CD4-positive, alpha-beta T cell (primary cell): ENCODE data around the gene ATL2. TPM values are rescaled to one million over a fixed set of nuclear protein-coding genes. Genes with fewer than 3 reads are reported as not detected.
"Not testable (repeated sequence)": the region's sequence is repeated elsewhere in the genome, so short reads cannot be mapped to it uniquely, and the experiment has no call there.

Experiments
- ATAC-seq: fragments of 200-7000 bp; cut with Tn5 transposase; one replicate; pipeline ENCODE4 v1.10.0; 2022; ENCODE audit warnings: mild to moderate bottlenecking; ENCODE audit not compliant: poor library complexity
- CTCF ChIA-PET: fragments of 350-600 bp; sonication (Branson Sonifier 250); formaldehyde crosslinking; loops from one replicate; lab custom pipeline; 2021; ENCODE audit warnings: antibody characterized with exemption, inconsistent platforms; lab: Charles Lee
- POLR2A ChIA-PET: fragments of 350-600 bp; sonication (Branson Sonifier 250); formaldehyde crosslinking; loops from one replicate; lab custom pipeline; 2021; ENCODE audit warnings: antibody characterized with exemption, inconsistent platforms; lab: Charles Lee
- DNase-seq, 14 experiments: peaks; one replicate each; pipeline ENCODE4 v3.0.0-alpha.2; 2013 to 2020; ENCODE audit warnings: mixed read lengths in 2 of 14
- H3K27ac ChIP-seq, 2 donors: one replicate each; pipeline versions ENCODE4 v1.5.1 to v1.7.0; 2013; ENCODE audit warnings: low read length in 2 of 2, low read depth in 1 of 2, mild to moderate bottlenecking in 1 of 2
- H3K27me3 ChIP-seq, 2 experiments: 1 replicate in 1 of 2; 2 replicates in 1 of 2; pipeline versions ENCODE4 v1.6.1 to v1.7.0; 2013; ENCODE audit warnings: low read length in 2 of 2, control low read depth in 1 of 2, mild to moderate bottlenecking in 1 of 2, moderate library complexity in 1 of 2; ENCODE audit not compliant: insufficient read depth in 2 of 2, control insufficient read depth in 1 of 2
- H3K36me3 ChIP-seq: one replicate; pipeline ENCODE4 v1.6.1; 2013; ENCODE audit warnings: low read length, control low read depth; ENCODE audit not compliant: insufficient read depth
- H3K4me1 ChIP-seq: one replicate; pipeline ENCODE4 v1.6.1; 2013; ENCODE audit warnings: low read length, control low read depth; ENCODE audit not compliant: insufficient read depth
- H3K4me3 ChIP-seq: one replicate; pipeline ENCODE4 v1.5.1; 2013; ENCODE audit warnings: mild to moderate bottlenecking, low read length, moderate library complexity
- H3K9me3 ChIP-seq, 2 experiments: 1 replicate in 1 of 2; 2 replicates in 1 of 2; pipeline versions ENCODE4 v1.6.1 to v1.7.0; 2013; ENCODE audit warnings: low read length in 2 of 2, mild to moderate bottlenecking in 2 of 2, control low read depth in 1 of 2, moderate library complexity in 1 of 2; ENCODE audit not compliant: control insufficient read depth in 1 of 2, insufficient read depth in 1 of 2
- H3K27ac Mint-ChIP-seq: one replicate; pipeline ENCODE4 v1.8.0; 2020; ENCODE audit warnings: mixed read lengths
- H3K27me3 Mint-ChIP-seq: one replicate; pipeline ENCODE4 v1.8.0; 2021; ENCODE audit warnings: mixed read lengths
- H3K36me3 Mint-ChIP-seq: one replicate; pipeline ENCODE4 v1.8.0; 2021; ENCODE audit warnings: low read depth, mixed read lengths
- H3K4me1 Mint-ChIP-seq: one replicate; pipeline ENCODE4 v1.8.0; 2021; ENCODE audit warnings: low read depth, mixed read lengths
- H3K4me3 Mint-ChIP-seq: one replicate; pipeline ENCODE4 v1.8.0; 2020; ENCODE audit warnings: mild to moderate bottlenecking, mixed read lengths
- H3K9me3 Mint-ChIP-seq: one replicate; pipeline ENCODE4 v1.8.0; 2020; ENCODE audit warnings: mixed read lengths
- intact Hi-C, 2 experiments: fragments of 100-400 bp; cut with DNase I in 1 of 2; cut with micrococcal nuclease in 1 of 2; formaldehyde crosslinking; loops; one replicate each; pipeline versions ENCODE4 v1.15.1 to v1.9.0; 2023 to 2025; cut with DNase I, micrococcal nuclease
- total RNA-seq, 174 experiments: library from RNA in 2 of 174; stranded (reverse) in 2 of 174; gene quantifications; one replicate each; pipeline ENCODE4 v1.2.3 and lab custom pipeline; 2021 to 2026
- TF ChIP-seq, protein P1 (sequence below): fragments of 200-600 bp; IDR thresholded peaks from one replicate; pipeline ENCODE4 v1.8.0; 2022; ENCODE audit warnings: antibody characterized with exemption, mild to moderate bottlenecking

Gene ATL2
- total RNA-seq, 2 experiments from 2014 or later, result 85.5 to 91.7 TPM

- no peaks in the 10 kb centered on the region for H3K9me3 ChIP-seq
- ChIA-PET POLR2A (no interaction called here), CTCF (interaction anchor here (0.7 kb wide), 1 partner anchor 14 kb away, joined by 6 read pairs; no protein-coding TSS in a partner anchor)
- H3K9me3 Mint-ChIP-seq, result no peaks in the 10 kb centered on the region
- TF ChIP-seq, protein P1, sequence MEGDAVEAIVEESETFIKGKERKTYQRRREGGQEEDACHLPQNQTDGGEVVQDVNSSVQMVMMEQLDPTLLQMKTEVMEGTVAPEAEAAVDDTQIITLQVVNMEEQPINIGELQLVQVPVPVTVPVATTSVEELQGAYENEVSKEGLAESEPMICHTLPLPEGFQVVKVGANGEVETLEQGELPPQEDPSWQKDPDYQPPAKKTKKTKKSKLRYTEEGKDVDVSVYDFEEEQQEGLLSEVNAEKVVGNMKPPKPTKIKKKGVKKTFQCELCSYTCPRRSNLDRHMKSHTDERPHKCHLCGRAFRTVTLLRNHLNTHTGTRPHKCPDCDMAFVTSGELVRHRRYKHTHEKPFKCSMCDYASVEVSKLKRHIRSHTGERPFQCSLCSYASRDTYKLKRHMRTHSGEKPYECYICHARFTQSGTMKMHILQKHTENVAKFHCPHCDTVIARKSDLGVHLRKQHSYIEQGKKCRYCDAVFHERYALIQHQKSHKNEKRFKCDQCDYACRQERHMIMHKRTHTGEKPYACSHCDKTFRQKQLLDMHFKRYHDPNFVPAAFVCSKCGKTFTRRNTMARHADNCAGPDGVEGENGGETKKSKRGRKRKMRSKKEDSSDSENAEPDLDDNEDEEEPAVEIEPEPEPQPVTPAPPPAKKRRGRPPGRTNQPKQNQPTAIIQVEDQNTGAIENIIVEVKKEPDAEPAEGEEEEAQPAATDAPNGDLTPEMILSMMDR, result no peak
- peaks cover 61% of the 10 kb centered on the region for H3K36me3 Mint-ChIP-seq
- peaks cover 35% of the 10 kb centered on the region for H3K4me1 Mint-ChIP-seq
- no peak overlapping the region for H3K4me3 ChIP-seq
- H3K36me3 ChIP-seq, result peaks cover 5% of the 10 kb centered on the region
- no peaks in the 10 kb centered on the region for H3K27me3 Mint-ChIP-seq
- no peaks in the 10 kb centered on the region for H3K27me3 ChIP-seq
- no peak overlapping the region for H3K4me3 Mint-ChIP-seq
- DNase-seq, result no peak
- intact Hi-C loops, result no loop called here
- no peaks in the 10 kb centered on the region for H3K4me1 ChIP-seq
- ATAC-seq, result no peak
- H3K27ac Mint-ChIP-seq, result no peak overlapping the region
- H3K27ac ChIP-seq, result no peak overlapping the region
Observed at GRCh38 chr2:38322224-38322914, 54.7 kb downstream of the ATL2 start.

DNA sequence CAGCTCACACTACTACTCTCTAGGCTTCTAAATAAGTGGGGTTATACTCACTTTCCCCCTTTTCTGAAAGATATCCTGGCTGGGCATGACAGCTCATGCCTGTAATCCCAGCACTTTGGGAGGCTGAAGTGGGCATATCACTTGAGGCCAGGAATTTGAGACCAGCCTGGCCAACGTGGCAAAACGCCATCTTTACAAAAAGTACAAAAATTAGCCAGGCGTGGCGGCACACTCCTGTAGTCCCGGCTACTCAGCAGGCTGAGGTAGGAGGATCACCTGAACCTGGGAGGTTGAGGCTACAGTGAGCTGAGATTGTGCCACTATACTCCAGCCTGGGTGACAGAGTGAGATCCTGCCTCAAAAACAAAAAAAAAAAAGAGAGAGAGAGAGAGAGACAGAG, 57.8 kb downstream of the ATL2 start:
- H3K36me3 Mint-ChIP-seq, result peaks cover 69% of the 10 kb centered on the region
- H3K4me1 ChIP-seq, H3K27ac Mint-ChIP-seq, H3K27me3 Mint-ChIP-seq, DNase-seq, H3K4me3 ChIP-seq, H3K9me3 Mint-ChIP-seq, H3K27me3 ChIP-seq, H3K9me3 ChIP-seq, POLR2A ChIA-PET, H3K4me1 Mint-ChIP-seq, ATAC-seq, H3K27ac ChIP-seq, H3K4me3 Mint-ChIP-seq: not testable (repeated sequence)
- peaks cover 13% of the 10 kb centered on the region for H3K36me3 ChIP-seq
- intact Hi-C loops, result loop anchor here (5.0 to 10.0 kb wide), 2 partner anchors 58 to 416 kb away; partner anchors contain the start of gene ATL2 (in 2 of the 2)
- CTCF ChIA-PET, result interaction anchor here (0.8 to 6.4 kb wide), 2 partner anchors 19 to 190 kb away, joined by 3 to 91 read pairs; no protein-coding TSS in a partner anchor

GRCh38 chr2:38317725-38318124, 59.3 kb downstream of the ATL2 start:
- H3K27me3 Mint-ChIP-seq, result no peaks in the 10 kb centered on the region
- Histone ChIP-seq H3K4me3 (no peak overlapping the region), H3K9me3 (no peaks in the 10 kb centered on the region), H3K27ac (no peak overlapping the region), H3K4me1 (no peaks in the 10 kb centered on the region), H3K27me3 (no peaks in the 10 kb centered on the region), H3K36me3 (peaks cover 27% of the 10 kb centered on the region)
- ATAC-seq (no peak), DNase-seq (no peak)
- no peaks in the 10 kb centered on the region for H3K4me1 Mint-ChIP-seq
- ChIA-PET CTCF (interaction anchor here (6.4 kb wide), 1 partner anchor 191 kb away, joined by 91 read pairs; no protein-coding TSS in a partner anchor), POLR2A (interaction anchor here (0.8 kb wide), 1 partner anchor 190 kb away, joined by 3 read pairs; no protein-coding TSS in a partner anchor)
- H3K9me3 Mint-ChIP-seq, result no peaks in the 10 kb centered on the region
- TF ChIP-seq, protein P1, result no peak
- peaks cover 80% of the 10 kb centered on the region for H3K36me3 Mint-ChIP-seq
- no peak overlapping the region for H3K27ac Mint-ChIP-seq
- intact Hi-C loops, result loop anchor here (2.0 to 10.0 kb wide), 3 partner anchors 60 to 417 kb away; partner anchors contain the start of gene ATL2 (in 2 of the 2)
- no peak overlapping the region for H3K4me3 Mint-ChIP-seq
